HFFc6 (cell line): ENCODE measurements around the gene MS4A18. TPM values are rescaled to one million over a fixed set of nuclear protein-coding genes. Genes with fewer than 3 reads are reported as not detected.
"Not testable (repeated sequence)": the region's sequence is repeated elsewhere in the genome, so short reads cannot be mapped to it uniquely, and the experiment has no call there.

Experiments
- DNase-seq: peaks from one replicate; pipeline ENCODE4 v3.0.0-alpha.2; 2018
- H3K27ac Mint-ChIP-seq: 2 replicates; pipeline ENCODE4 v1.8.0; 2020; ENCODE audit warnings: mild to moderate bottlenecking, mixed read lengths
- H3K27me3 Mint-ChIP-seq: 2 replicates; pipeline ENCODE4 v1.8.0; 2021; ENCODE audit warnings: mild to moderate bottlenecking, moderate library complexity, mixed read lengths; ENCODE audit not compliant: insufficient read depth
- H3K36me3 Mint-ChIP-seq: 2 replicates; pipeline ENCODE4 v1.8.0; 2021; ENCODE audit warnings: low read depth, mixed read lengths
- H3K4me1 Mint-ChIP-seq: 2 replicates; pipeline ENCODE4 v1.8.0; 2020; ENCODE audit warnings: low read depth, mixed read lengths
- H3K4me3 Mint-ChIP-seq: 2 replicates; pipeline ENCODE4 v1.8.0; 2020; ENCODE audit warnings: mild to moderate bottlenecking, moderate library complexity, mixed read lengths
- H3K9me3 Mint-ChIP-seq: 2 replicates; pipeline ENCODE4 v1.8.0; 2020; ENCODE audit warnings: mild to moderate bottlenecking, mixed read lengths
- CTCF ChIP-seq: fragments of 200-600 bp; sonication (generic); IDR thresholded peaks from 2 replicates; pipeline ENCODE4 v1.5.0; 2021; ENCODE audit warnings: antibody characterized with exemption, mild to moderate bottlenecking
- total RNA-seq, 6 experiments: library from RNA; stranded (reverse); fragmentation: NEBNext Ultra II Directional; extraction: Animal tissue kit (Norgen Biotek cat#: 25700); gene quantifications; 2 replicates in 1 of 6; 3 replicates in 5 of 6; pipeline ENCODE4 v1.2.3, GENCODE V29; 2021

MS4A18 gene
- total RNA-seq, 6 experiments from 2014 or later, result not detected

GRCh38 chr11:60754887-60755286, 30.4 kb downstream of the MS4A18 start:
- no peak for DNase-seq
- TF ChIP-seq CTCF, result no peak
- Mint-ChIP-seq H3K4me3 (no peak overlapping the region), H3K36me3 (no peaks in the 10 kb centered on the region), H3K4me1 (no peaks in the 10 kb centered on the region), H3K27ac (no peak overlapping the region), H3K27me3 (peaks cover 27% of the 10 kb centered on the region), H3K9me3 (no peaks in the 10 kb centered on the region)

- Mint-ChIP-seq H3K4me3 (no peak within 1 kb of the TSS), H3K9me3 (no peaks in the 10 kb centered on the region), H3K27me3 (peaks cover 32% of the 10 kb centered on the region), H3K4me1 (no peaks in the 10 kb centered on the region), H3K36me3 (no peaks in the 10 kb centered on the region), H3K27ac (no peak within 1 kb of the TSS)
- TF ChIP-seq CTCF, result peak; percentile 58
- DNase-seq, result no peak
These were observed 31.9 kb downstream of the MS4A18 start, which contains the start of gene MS4A15 for GRCh38 chr11:60756307-60757032. MS4A15 (plus strand) TSS chr11:60756867; CDS start chr11:60763734, 6,867 bp downstream.

- Mint-ChIP-seq H3K27ac (no peak overlapping the region), H3K36me3 (no peaks in the 10 kb centered on the region), H3K27me3 (peaks cover 30% of the 10 kb centered on the region), H3K4me1 (no peaks in the 10 kb centered on the region), H3K9me3 (no peaks in the 10 kb centered on the region), H3K4me3 (no peak overlapping the region)
- TF ChIP-seq CTCF, result no peak
- no peak for DNase-seq
These were observed 32.8 kb downstream of the MS4A18 start for GRCh38 chr11:60757231-60757800.

DNA sequence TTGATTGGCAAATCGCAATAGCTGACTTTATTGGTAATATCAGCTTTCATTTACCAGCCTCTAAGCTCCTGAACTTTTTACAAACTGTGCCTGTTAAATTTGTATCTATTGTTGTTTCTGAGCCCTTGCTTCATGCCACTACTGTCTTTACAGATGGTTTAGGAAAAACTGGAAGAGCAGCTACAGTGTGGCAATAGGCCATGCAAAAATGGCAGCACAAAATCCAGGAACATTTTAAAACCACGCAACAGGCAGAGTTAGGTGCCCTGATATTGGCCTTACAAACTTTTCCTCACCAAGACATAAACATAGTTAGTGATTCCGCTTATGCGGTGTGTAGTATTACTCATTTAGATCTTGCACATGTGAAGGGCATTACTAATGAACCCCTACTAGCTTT, 34.2 kb downstream of the MS4A18 start:
- H3K36me3 Mint-ChIP-seq, H3K9me3 Mint-ChIP-seq, H3K4me1 Mint-ChIP-seq, H3K4me3 Mint-ChIP-seq, H3K27ac Mint-ChIP-seq, DNase-seq: not testable (repeated sequence)
- H3K27me3 Mint-ChIP-seq, result peaks cover 30% of the 10 kb centered on the region

GRCh38 chr11:60759438-60760225, 35.1 kb downstream of the MS4A18 start:
- DNase-seq, H3K36me3 Mint-ChIP-seq, H3K9me3 Mint-ChIP-seq, H3K4me1 Mint-ChIP-seq, H3K4me3 Mint-ChIP-seq, H3K27ac Mint-ChIP-seq: not testable (repeated sequence)
- peaks cover 35% of the 10 kb centered on the region for H3K27me3 Mint-ChIP-seq

GRCh38 chr11:60761436-60762190, 37.1 kb downstream of the MS4A18 start:
- Mint-ChIP-seq H3K4me1 (no peaks in the 10 kb centered on the region), H3K36me3 (no peaks in the 10 kb centered on the region), H3K9me3 (no peaks in the 10 kb centered on the region), H3K4me3 (no peak overlapping the region), H3K27me3 (peaks cover 37% of the 10 kb centered on the region), H3K27ac (no peak overlapping the region)
- no peak for TF ChIP-seq CTCF
- DNase-seq, result no peak
